GM12878 (cell line): ENCODE results near the gene DMD.

Source experiments
- CTCF ChIP-seq, 3 experiments: IDR thresholded peaks in 2 of 3; conservative IDR thresholded peaks in 1 of 3; 2 replicates each; pipeline ENCODE4 v1.5.1; 2011; ENCODE audit warnings: low read depth in 3 of 3, low read length in 3 of 3, mild to moderate bottlenecking in 3 of 3, control low read depth in 2 of 3, moderate library complexity in 2 of 3, inconsistent platforms in 1 of 3, mixed read lengths in 1 of 3; ENCODE audit not compliant: control insufficient read depth in 2 of 3, insufficient read depth in 1 of 3; ENCODE audit errors: extremely low read depth in 1 of 3
- EP300 ChIP-seq, 2 experiments: fragments of 150-350 bp in 1 of 2; IDR thresholded peaks; 2 replicates each; pipeline ENCODE4 v1.6.1; 2011 to 2012; ENCODE audit warnings: low read depth in 2 of 2, low read length in 2 of 2, borderline replicate concordance in 1 of 2, improper control_type of control experiment in 1 of 2, inconsistent platforms in 1 of 2; ENCODE audit not compliant: control insufficient read depth in 1 of 2
- NFIC ChIP-seq: IDR thresholded peaks from 2 replicates; pipeline ENCODE4 v1.6.1; 2012; ENCODE audit warnings: low read depth, mild to moderate bottlenecking, inconsistent platforms, low read length, moderate library complexity
- NFYB ChIP-seq: IDR thresholded peaks from 2 replicates; pipeline ENCODE4 v1.6.1; 2011; ENCODE audit warnings: low read depth, mild to moderate bottlenecking, low read length, improper control_type of control experiment, moderate library complexity; ENCODE audit not compliant: insufficient read depth
- POLR2A ChIP-seq: IDR thresholded peaks from 2 replicates; pipeline ENCODE4 v1.6.1; 2011; ENCODE audit warnings: low read depth, mild to moderate bottlenecking, low read length
- RCOR1 ChIP-seq: conservative IDR thresholded peaks from 2 replicates; pipeline ENCODE4 v1.6.1; 2012; ENCODE audit warnings: low read depth, low read length, improper control_type of control experiment
- SP1 ChIP-seq: IDR thresholded peaks from one replicate; pipeline ENCODE4 v1.6.1; 2011; ENCODE audit warnings: low read depth, low read length
- SREBF2 ChIP-seq: IDR thresholded peaks from 2 replicates; pipeline ENCODE4 v1.6.1; 2012; ENCODE audit warnings: mild to moderate bottlenecking, low read length
- TBL1XR1 ChIP-seq: IDR thresholded peaks from 2 replicates; pipeline ENCODE4 v1.6.1; 2012; ENCODE audit warnings: low read depth, low read length, improper control_type of control experiment
- ZBTB33 ChIP-seq: fragments of 450-650 bp; IDR thresholded peaks from 2 replicates; pipeline ENCODE4 v1.6.1; 2017; ENCODE audit warnings: mild to moderate bottlenecking
- ZZZ3 ChIP-seq: IDR thresholded peaks from 2 replicates; pipeline ENCODE4 v1.6.1; 2011; ENCODE audit warnings: low read depth; ENCODE audit not compliant: control insufficient read depth, insufficient read length

- TF ChIP-seq EP300 (IDR thresholded peaks at IDR 0.05; ENCODE audit: borderline replicate concordance in 1 of 2, control insufficient read depth in 1 of 2, low read depth in 2 of 2, low read length in 2 of 2) (no peak), SP1 (no peak), NFYB (no peak), POLR2A (no peak), ZBTB33 (no peak), NFIC (no peak), TBL1XR1 (no peak), SREBF2 (no peak), ZZZ3 (no peak), RCOR1 (no peak), CTCF (IDR thresholded peaks at IDR 0.05 in 2 of 3, conservative IDR thresholded peaks at IDR 0.05 in 1 of 3; ENCODE audit: control insufficient read depth in 2 of 3, extremely low read depth in 1 of 3, insufficient read depth in 1 of 3, low read depth in 3 of 3, low read length in 3 of 3) (no peak)
Measured at GRCh38 chrX:32472364-32472763, 739.0 kb downstream of the DMD start.
